ENCODE results near the gene UPB1.

Gene UPB1

GRCh38 chr22:24494528-24495364 lies at the start of gene UPB1:
Gene UPB1, plus strand, starts transcription at chr22:24495332. Its CDS starts 72 bp downstream, at chr22:24495404.
- no peak for DNase-seq

GRCh38 chr22:24445481-24446259 lies 49.5 kb upstream of the UPB1 start:
- no peak for DNase-seq

GRCh38 chr22:24446260-24446611 lies 48.9 kb upstream of the UPB1 start:
- DNase-seq, result no peak

DNA sequence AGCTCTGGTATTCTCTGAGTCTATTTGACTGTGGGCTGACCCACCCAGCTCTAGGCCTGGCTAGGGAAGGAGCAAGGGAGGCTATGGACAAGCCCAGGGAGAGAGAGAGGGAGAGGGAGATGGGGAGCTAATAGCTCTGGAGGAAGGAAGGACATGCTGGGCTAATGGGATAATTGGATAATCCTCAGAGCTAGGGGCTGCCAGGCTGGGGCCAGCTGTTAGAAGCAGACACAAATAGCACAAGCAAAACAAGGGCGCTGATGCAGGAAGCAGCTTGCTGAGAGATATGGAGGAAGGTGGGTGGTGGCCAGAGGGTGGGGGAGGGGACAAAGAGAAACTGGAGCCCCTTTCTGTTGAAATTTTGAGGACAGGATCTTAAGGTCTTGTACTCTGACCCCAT lies 44.5 kb upstream of the UPB1 start:
- no peak for DNase-seq

DNA sequence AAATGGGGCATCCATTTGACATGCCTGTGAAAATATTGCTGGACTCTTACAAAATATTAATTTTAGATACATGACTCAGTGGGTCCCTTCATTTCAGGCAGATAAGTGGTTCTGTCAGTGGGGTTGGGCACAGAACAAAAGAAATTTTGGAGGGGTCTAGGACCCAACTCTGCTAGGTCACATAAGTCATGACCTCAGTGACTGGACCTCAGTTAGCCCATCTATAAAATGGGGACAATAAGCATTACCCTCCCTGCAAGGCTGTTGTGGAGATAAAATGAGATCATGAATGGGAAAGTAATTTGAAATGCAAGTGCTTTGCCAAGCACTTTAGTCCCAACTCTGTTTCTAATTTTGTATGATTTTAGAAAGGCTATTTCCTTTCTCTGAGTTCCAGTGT lies 44.0 kb upstream of the UPB1 start:
- no peak for DNase-seq

GRCh38 chr22:24453853-24454252 lies 41.3 kb upstream of the UPB1 start:
- DNase-seq, result no peak

GRCh38 chr22:24455039-24455438 lies 40.1 kb upstream of the UPB1 start:
- DNase-seq, result no peak

GRCh38 chr22:24455751-24456426 lies 39.2 kb upstream of the UPB1 start:
- DNase-seq, result no peak

- DNase-seq, result no peak
Measured at GRCh38 chr22:24457894-24458420, 37.2 kb upstream of the UPB1 start.

GRCh38 chr22:24459911-24460310 lies 35.2 kb upstream of the UPB1 start:
- DNase-seq, result no peak

DNA sequence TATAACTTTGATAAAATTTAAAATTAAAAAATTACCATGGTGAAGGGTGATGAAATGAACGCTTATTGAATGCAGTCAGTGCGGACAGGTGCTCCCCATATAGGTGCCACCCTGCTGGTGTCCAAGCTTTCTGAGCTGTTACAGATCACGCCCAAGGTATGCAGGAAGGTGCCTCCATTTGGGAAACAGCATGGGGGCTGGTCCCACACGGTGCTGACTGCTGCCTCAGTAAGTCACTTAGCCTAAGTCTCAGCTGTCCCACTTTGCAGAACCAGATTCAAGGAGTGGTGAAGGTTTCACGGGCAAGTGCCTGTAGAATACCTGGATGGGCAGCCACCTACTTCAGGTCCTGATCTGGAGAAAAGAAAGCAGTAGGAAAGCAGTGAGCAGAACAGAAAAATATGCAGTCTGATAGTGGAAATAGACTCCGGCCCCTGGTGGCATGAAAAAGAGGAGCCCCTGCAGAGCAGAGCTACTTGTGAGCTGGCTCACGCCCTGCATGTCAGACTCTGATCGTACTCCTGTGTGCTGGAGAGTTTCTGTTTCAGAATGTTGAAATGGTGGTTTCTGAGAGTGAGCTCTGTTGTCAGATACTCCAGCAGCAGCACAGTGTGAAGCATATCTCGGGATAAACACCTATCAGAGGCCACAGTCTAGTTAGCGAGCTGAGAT lies 34.6 kb upstream of the UPB1 start:
- DNase-seq, result no peak

- no peak for DNase-seq
Measured at GRCh38 chr22:24463071-24463760, 31.9 kb upstream of the UPB1 start.

DNA sequence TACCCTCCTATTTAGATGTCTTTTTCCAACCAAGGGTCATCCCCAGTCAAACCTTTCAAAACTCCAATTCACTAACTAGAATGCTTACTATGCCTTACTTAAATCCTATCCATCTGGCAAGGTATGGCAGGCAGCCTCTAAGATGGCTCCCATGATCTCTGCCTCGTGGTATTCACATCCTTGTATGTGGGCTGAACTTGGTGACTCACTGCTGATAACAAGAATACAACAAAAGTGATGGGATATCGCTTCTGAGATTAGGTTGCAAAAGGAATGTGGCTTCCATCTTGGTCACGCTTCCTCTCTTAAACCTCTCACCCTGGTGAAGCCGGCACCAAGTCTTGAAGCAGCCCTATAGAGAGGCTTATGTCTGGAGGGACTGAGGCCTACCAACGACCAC lies 29.6 kb upstream of the UPB1 start:
- no peak for DNase-seq

- DNase-seq, result no peak
Measured at GRCh38 chr22:24465975-24466374, 29.2 kb upstream of the UPB1 start.

DNA sequence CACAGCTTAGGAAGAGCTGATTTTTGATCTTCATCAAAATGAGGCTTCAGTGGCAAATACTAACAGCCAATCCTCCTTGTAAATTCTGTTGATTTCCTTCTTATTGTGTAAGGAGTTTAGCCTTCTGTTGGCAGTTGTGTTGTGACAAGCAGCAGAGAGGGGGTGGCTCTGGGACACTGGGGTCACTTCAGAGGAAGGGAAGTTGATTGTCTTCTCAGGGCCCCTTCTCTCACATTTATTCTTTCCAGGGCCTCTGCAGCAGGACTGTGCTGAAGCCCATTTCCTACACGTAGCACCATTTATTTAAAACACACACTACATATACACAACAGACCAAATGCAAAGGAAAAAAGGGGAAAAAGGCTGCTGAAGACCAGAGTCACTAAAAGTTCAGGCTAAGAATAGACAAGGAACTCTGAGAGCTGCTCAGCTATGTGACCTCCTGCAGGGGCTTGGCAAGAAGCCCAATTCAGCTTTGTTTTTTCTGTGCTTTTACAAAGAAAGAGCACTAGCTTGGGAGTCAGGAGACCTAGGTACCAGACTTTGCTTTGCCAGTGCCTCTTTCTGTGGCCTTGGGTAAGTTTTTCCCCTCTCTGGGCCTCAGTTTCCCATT lies 28.3 kb upstream of the UPB1 start:
- no peak for DNase-seq

- DNase-seq, result no peak
Measured at GRCh38 chr22:24467340-24467739, 27.8 kb upstream of the UPB1 start.

DNA sequence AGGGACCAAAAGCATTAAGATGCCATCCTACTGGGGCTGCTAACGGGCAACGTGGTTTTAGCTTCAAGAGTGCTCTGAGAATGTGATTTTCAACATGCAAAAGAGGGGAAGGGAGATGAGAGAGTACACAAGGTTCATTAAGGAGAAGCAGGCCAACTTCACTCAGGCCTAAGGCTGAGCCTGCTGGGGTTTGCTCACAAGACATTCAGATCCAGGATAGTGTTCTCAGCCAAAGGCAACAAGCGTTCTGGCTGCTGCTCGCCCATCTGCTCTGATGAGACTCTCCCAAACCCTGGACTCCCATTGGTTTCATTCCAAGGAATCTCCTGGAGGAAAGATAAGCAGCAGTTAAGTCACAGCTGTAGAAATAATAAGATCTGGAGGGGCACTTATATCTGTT lies 23.6 kb upstream of the UPB1 start:
- no peak for DNase-seq

DNA sequence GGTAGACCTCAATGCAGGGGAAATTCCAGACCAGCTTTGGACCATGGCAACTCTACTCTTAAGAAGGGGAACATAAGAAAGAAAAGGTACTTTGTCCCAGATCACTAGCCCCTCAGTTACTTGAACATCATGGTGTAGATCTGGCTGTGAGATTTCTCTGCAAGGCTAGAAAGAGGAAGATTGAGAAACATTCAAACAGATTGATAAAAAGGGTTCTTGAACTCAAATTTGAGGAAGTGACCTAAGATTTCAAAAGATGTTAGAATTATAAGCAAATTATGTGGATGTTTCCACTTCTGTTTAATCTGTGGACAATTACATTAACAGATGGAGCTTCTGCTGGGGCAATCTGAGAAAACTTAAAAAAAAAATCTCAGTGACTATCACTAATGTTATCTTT lies 21.8 kb upstream of the UPB1 start:
- DNase-seq, result no peak

DNA sequence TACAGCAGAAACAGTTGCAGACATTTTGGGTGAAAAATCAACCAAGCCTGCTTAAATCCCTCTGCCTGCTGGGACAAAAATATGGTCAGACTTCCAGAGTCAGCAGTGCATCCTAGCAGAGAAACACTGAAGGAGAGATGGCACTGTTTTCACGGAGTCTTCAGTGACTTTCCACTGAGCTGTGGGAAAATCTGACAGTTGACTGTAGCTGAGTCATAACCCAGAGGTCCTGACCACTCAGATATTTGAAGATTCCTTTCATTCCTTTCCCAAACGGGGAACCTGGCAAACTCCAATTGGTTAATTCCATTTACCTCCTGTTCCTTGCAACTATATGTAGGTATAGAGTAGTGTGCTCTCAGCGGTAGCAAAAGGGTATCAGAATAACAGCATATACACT lies 20.9 kb upstream of the UPB1 start:
- DNase-seq, result no peak

- no peak for DNase-seq
Measured at GRCh38 chr22:24474649-24475255, 20.4 kb upstream of the UPB1 start.

GRCh38 chr22:24481641-24482040 lies 13.5 kb upstream of the UPB1 start:
- DNase-seq, result no peak
